ENCODE data around the gene LMX1B. TPM values are rescaled to one million over a fixed set of nuclear protein-coding genes. Genes with fewer than 3 reads are reported as not detected.

The LMX1B gene
- total RNA-seq, 1 experiment from 2014 or later = 12.4 TPM

- H3K4me3 Mint-ChIP-seq = no peak overlapping the region; the same call in 1 of the 2 replicates
- no peak for DNase-seq (ENCODE audit: low spot score)
- POLR2A ChIA-PET = interaction anchor here (3.3 kb wide), 1 partner anchor 77 kb away, joined by 15 read pairs; no protein-coding TSS in a partner anchor
Measured at GRCh38 chr9:126704157-126704891, 90.6 kb downstream of the LMX1B start.

More at GRCh38 chr9:126704157-126704891, 90.6 kb downstream of the LMX1B start:
- Mint-ChIP-seq H3K9me3 (no peaks in the 10 kb centered on the region), H3K27ac (no peak overlapping the region), H3K4me1 (peaks cover 17% of the 10 kb centered on the region), H3K27me3 (ENCODE audit: low read depth) (peaks cover 64% of the 10 kb centered on the region), H3K36me3 (no peaks in the 10 kb centered on the region)
- TF ChIP-seq ZNF263 (CRISPR knock-in tag; IDR thresholded peaks at IDR 0.05; ENCODE audit: low read depth) (peak; percentile 91), E2F1 (CRISPR knock-in tag; IDR thresholded peaks at IDR 0.05) (no peak), AFF4 (CRISPR knock-in tag; IDR thresholded peaks at IDR 0.05; ENCODE audit: borderline replicate concordance) (no peak), CDX4 (CRISPR knock-in tag; IDR thresholded peaks at IDR 0.05; ENCODE audit: borderline replicate concordance) (no peak), FOXP4 (CRISPR knock-in tag; IDR thresholded peaks at IDR 0.05) (no peak), ZNF423 (CRISPR knock-in tag; IDR thresholded peaks at IDR 0.05) (no peak)
- CTCF ChIA-PET = interaction anchor here (0.7 to 16.1 kb wide), 60 partner anchors 8 to 212 kb away, joined by 3 to 734 read pairs (median 12); partner anchors contain the start of genes LMX1B and ZBTB43
- ATAC-seq = 0 out of 2 replicates have a peak, but pooled peaks have one; percentile 5

Measured in WTC11 (cell line).